Myocyte (in vitro differentiated cells): ENCODE measurements around the gene TMEM132D. TPM values are rescaled to one million over a fixed set of nuclear protein-coding genes. Genes with fewer than 3 reads are reported as not detected.
A peak's percentile ranks its signal among the peaks of the same experiment; 100 is the strongest.

ENCODE experiments used
- DNase-seq: peaks from one replicate; pipeline ENCODE4 v3.0.0-alpha.2; 2012; ENCODE audit warnings: low read depth
- total RNA-seq: library from RNA; depleted of rRNA; stranded (reverse); fragments of >200 nt; gene quantifications from 2 replicates; pipeline ENCODE4 v1.2.3, GENCODE V29; 2014

The TMEM132D gene
- total RNA-seq, 1 donor from 2014 or later = not detected

DNA sequence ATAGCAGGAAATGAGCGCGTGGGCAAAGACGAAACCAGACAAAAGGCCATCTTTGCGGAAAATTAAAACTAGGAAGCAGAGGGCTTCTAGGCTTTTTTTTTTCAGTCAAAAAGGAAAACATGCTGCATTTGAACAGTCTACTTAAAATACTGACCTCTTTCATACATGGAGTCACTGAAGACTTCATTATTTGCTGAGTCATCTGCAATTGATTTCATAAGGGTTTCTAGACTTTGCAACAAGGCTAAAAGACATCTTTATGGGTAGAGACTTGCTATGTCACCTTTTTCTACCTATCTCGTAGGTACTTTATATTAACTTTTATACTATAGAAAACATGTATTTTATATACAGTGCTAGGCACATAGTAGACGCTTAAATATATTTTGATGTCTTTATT is 238.4 kb downstream of the TMEM132D start:
- DNase-seq = no peak

DNA sequence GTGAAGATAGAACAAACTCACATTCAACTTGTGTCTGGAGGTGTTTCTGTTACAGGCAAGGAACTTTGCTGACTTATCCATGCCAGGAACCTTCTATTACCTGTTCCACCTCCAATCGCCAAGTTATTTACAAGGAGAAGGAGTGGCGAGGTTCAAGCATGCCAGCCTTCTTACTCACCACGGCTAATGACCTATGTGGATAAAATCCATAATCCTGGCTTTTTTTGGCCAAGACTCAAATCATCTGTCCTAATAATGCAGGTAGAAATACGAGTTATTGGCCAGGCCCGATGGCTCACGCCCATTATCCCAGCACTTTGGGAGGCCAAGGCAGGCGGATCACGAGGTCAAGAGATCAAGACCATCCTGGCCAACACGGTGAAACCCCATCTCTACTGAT is 241.6 kb downstream of the TMEM132D start:
- DNase-seq = no peak

- DNase-seq = no peak
These were observed 242.9 kb downstream of the TMEM132D start for GRCh38 chr12:129660946-129661345.

DNA sequence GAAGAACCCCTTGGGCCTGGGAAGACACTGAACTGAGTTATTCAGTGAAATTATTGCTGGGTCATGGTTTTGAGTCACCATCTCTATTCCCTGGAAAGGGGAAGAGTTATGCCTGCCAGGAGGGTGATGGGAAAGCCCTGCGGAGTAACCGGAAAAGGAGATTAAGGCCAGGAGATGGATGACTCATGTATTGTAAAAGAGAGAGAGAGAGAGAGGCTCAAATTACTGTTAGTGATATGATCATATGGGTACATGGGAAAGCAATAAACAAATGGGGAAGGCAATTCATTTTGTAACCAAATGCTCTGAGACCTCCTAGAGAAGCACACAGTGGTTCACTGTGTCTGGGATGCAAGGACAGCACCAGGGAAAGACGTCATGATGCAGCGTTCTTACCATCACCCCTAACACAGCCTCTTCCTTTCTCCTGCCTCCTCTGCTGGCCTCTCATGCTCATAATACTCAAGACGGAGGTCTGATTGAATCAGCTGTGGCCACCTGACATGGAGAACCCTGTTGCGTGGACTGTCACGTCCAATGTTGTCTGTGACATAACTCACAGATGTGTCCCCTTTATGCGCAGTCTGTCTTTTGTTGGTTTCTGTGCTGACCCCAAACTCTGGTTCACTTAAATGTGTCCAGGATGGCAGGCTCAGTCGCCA is 243.7 kb downstream of the TMEM132D start:
- DNase-seq = no peak

DNA sequence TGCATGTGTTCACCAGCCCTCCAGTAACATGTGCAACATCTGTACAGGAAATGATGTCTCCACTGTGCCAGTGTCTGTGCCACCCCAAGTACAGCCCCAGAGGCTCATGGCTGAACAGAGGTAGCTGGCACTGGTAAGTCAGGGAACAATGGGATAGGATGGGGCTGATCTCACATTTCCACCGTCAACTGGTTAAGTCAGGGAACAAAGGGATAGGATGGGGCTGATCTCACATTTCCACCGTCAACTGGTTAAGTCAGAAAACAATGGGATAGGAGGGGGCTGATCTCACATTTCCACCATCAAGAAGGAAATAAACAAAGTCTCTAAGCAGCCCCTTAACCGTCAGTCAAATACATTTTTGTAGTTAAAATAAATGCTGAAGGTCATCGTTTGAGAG is 246.6 kb downstream of the TMEM132D start:
- no peak for DNase-seq

- no peak for DNase-seq
These were observed 251.9 kb downstream of the TMEM132D start for GRCh38 chr12:129651951-129652350.

- no peak for DNase-seq
These were observed 261.9 kb downstream of the TMEM132D start for GRCh38 chr12:129641926-129642325.

DNA sequence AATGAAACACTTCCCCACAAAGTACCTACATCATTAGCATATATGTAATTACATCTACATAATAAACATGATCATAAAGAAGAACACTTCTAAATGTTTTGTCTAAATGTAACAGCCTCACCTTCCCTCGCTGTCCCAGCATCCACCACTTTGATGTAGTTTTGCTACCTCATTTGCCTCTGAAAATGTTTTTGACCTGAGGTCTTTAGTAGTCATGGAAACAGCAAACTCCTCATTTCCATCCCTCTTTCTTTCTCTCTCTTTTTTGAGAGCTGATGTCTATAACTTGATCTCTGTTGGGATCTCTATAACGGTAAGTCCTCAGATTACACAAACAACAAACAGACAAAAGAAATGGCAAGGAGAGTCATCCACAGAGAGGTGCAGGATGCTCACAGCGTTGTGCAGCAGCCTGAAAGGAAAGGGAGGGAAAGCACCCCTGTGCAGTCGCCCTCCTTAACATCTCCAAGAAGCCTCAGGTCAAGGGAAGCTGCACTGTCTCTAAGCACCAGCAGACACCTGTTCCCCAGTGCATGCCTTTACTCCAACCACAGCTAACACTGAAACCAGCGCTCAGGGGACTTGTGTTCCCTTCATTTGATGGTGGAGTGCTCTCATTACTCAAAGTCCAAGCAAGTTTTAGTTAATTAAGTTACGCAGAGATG is 268.7 kb downstream of the TMEM132D start:
- DNase-seq = no peak

- no peak for DNase-seq
These were observed 272.5 kb downstream of the TMEM132D start for GRCh38 chr12:129631316-129631715.

DNA sequence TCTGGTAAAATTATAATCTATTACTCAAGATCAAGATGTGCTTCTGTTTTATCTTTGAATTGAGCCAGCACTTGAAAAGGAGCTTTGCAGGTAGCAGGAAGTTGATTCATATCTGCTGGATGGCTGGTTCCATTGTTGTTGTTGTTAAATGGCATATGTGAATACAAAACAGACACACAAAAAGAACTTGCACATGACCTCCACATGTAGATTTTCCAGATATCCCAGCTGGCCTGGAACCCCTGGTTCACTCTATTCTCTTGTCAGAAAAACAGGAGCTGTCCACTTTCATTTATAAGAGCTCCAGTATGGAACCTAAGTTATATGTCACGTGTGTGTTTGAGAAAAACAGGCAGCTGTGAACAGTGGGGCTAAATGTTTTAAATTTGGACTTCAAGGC is 273.9 kb downstream of the TMEM132D start:
- DNase-seq = no peak

DNA sequence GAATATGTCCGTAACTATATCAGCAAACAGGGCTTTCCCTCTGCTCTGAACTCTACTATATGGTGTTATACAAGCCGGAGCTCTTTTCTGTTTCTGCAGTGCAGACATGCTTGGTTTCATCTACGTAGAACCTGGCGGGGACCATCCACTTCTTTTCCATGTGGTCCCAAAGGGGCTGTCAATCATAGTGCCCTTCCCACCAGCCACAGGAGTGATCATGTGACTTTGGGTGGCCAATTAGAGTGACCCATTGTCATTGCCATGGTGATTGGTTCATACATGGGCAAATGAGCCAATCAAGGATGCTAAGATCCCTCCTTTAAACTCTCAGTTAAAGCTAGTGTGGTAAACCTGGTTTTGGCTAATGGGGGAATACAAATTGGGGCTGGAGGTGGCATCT is 281.3 kb downstream of the TMEM132D start:
- no peak for DNase-seq

DNA sequence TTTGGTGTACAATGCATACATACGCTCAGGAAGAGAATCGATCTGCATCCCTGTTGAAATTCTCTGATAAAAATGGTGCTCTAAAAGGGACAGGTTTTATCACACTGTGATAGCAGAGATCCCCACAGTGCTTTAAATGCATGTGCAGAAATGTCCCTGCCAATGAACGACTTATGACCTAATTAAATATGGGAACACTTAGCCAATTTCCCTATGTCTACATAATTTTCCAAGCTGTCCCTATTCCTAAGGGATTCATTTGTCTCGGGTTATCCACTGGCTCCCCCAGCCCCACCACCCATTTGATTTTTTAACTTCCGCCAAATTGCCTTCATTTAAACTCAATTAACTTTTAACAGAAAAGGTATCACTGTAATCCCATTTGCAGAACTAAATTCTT is 284.6 kb downstream of the TMEM132D start:
- no peak for DNase-seq

GRCh38 chr12:129617849-129618248 is 286.0 kb downstream of the TMEM132D start:
- DNase-seq = no peak

- DNase-seq = no peak
These were observed 288.8 kb downstream of the TMEM132D start for GRCh38 chr12:129615001-129615400.

DNA sequence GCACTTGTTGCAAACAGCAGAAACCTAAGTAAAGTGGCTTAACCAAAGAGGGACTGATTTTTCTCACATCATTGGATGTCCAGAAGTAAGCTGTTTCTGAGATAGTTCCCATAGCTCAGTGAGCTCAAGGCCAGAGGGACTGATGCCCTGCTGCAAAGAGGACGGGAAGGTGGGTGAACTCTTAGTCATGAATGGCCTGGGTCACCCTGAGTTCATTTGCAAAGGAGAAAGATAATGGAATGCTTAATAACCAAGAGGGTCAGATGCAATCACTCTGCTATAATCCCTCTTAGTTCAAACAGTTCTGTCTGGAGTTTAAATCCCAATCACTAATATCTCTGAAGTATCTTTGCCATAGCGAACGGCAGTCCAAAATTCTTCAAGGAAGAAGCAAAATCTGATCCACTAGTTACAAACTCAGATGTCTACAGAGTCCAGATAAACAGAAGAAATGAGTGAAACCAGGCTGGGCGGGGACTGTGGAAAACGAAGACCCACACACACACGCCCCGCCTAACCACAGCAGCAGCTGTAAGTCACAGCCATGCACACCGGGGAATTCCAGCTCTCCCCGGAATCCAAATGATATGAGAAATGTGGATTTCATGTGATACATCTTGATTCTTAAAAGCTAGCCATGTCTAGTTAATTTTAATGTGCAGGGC is 289.5 kb downstream of the TMEM132D start:
- peak; percentile 11 for DNase-seq

DNA sequence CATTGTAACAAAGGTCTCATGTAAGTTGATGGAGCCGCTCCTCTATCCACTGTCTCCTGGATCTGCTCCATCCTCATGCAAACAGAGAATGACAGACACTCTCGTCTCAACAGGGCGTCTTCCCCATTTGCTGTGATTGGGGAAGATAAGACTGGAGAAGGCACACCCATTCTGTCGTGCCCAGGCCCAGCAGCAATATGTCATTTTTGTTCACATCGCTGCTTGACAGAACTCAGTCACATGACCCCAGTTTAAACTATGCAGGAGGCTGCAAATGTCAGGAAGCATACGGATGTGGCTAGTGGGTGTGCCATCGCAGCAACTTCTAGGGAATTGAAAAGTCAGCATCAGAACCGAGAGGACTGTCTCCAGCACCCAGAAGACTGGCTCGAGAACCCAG is 290.5 kb downstream of the TMEM132D start:
- DNase-seq = no peak

DNA sequence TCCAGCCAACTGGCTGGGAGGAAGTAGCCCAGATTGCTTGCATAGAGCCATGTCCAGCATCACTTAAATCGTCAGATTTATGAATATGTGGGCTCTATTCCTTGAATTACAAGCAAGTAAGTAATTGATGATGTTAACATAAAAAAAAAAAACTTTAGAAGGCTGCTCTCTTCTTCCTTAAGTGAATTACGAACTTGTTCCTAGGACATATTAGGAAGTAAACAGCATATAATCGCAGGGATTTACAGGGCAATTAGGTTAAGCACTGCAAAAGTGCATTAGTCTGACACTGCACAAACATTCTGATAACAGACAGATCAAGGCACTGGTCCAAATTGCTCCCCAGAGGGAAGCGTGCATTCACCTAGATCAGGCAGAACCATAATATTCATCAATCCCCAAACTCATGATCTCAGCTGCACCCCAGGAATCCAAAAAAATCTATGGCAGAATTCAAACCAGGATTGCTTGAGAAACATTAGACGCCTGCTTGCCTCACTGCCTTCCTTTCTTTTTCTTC is 293.2 kb downstream of the TMEM132D start:
- no peak for DNase-seq

DNA sequence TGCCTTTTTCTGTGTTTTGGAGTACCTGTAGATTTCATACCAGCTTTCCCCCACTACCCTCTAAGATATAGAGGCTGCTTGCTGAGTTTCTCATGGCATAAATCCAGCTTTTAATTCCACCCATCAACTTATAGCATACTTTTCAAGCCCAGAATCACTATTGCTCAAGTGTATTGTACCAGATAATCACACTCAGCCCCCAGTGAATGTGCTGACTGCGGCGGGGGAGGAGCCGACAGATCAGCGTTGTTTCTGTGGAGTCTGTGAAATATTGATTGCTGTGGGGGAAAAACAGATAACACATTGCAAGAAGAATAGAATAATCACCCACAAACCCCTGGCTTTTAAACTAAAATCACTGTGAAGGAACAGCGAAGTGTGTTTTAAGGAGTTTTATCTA is 296.1 kb downstream of the TMEM132D start:
- DNase-seq = no peak

GRCh38 chr12:129607301-129607700 is 296.5 kb downstream of the TMEM132D start:
- peak; percentile 2 for DNase-seq

DNA sequence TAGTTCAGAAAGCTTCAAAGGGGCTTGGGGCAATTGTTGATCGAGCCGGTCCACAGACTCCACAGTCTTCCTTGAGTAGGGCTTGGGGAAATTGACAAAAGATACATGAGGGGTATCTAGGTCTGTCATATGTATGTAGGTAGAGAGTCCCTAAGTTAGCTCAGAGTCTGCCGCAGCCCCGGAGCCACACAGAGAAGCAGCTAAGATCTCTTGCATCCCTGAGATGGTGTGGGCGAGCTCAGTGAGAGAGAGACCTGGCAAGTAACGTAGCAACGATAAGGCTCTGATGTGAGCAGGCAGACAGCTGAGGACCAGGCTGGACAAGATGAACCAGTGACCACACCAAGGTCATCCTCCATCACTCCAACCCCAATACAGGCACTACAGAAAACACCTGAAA is 297.6 kb downstream of the TMEM132D start:
- DNase-seq = no peak

DNA sequence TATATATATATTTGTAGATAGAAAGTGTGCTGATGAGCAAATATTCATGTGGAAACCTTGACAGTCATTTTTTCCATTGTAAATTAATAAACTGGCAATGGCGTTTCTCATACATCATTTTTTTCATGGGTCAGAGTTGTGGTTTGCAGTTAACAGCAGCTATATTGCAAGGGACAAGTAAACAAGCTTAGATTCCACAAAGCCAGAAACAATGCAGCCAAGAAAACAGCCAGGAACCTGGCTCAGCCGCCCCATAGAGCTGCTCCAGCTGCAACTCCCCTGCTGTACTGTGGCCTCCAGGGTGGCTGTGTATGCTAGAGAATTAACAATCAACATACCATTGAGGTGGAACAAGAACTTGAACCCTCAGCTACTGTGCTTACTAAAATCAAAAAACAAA is 298.2 kb downstream of the TMEM132D start:
- DNase-seq = no peak

GRCh38 chr12:129604506-129604905 is 299.3 kb downstream of the TMEM132D start:
- DNase-seq = no peak
